ENCODE data around the gene OSBPL10. TPM values are rescaled to one million over a fixed set of nuclear protein-coding genes. Genes with fewer than 3 reads are reported as not detected.

Gene OSBPL10
- total and polyA plus RNA-seq, 2 experiments from 2014 or later = 2.4 to 8.1 TPM

DNA sequence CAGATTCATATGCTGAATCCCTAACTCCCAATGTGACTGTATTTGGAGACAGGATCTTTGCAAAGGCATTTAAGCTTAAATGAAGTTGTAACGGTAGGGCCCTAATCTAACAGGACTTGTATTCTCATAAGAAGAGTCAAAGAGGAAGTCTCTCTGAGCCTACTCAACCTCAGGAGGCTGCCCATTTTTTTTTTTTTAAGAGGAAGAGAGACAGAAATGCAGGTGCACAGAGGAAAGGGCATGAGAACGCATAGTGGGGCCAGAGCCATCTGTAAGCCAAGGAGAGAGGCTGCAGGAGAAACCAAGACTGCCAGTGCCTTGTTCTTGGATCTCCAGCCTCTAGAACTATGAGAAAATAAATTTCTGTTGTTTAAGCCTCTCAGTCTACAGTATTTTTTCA is 28.9 kb upstream of the OSBPL10 start:
- TF ChIP-seq EZH2 (IDR thresholded peaks at IDR 0.05; ENCODE audit: insufficient read depth, poor library complexity, severe bottlenecking) = no peak
- TF ChIP-seq EZH2phosphoT487 (IDR thresholded peaks at IDR 0.05; ENCODE audit: insufficient read depth, low read depth) = no peak
- no peak overlapping the region for H3K4me3 ChIP-seq
- no peak overlapping the region for H3K9ac ChIP-seq
- no peaks in the 10 kb centered on the region for H3K9me3 ChIP-seq (ENCODE audit: low read depth)
- H3K4me1 ChIP-seq (ENCODE audit: insufficient read depth) = no peaks in the 10 kb centered on the region
- DNase-seq = no peak
- H4K20me1 ChIP-seq (ENCODE audit: insufficient read depth) = no peaks in the 10 kb centered on the region
- 47 to 49% methylated on average over 2 of the region's 2 CpGs for WGBS, 2 experiments (ENCODE audit: low coverage in 1 of 2, low lambda C conversion rate in 2 of 2, missing lambda C conversion rate in 2 of 2)
- H3K4me2 ChIP-seq (ENCODE audit: unreplicated experiment) = no peak overlapping the region
- no peaks in the 10 kb centered on the region for H3K9me2 ChIP-seq (ENCODE audit: insufficient read depth)
- no peak overlapping the region for H3K27ac ChIP-seq
- H3K27me3 ChIP-seq (replicated peaks; ENCODE audit: insufficient read depth) = peaks cover 13% of the 10 kb centered on the region
- H3K36me3 ChIP-seq (ENCODE audit: low read depth) = no peaks in the 10 kb centered on the region
- no peaks in the 10 kb centered on the region for H3F3A ChIP-seq (ENCODE audit: insufficient read depth)
- in situ Hi-C loops (cut with MboI) = no loop called here
- no peak overlapping the region for H2AFZ ChIP-seq
- no peaks in the 10 kb centered on the region for H3K79me2 ChIP-seq (ENCODE audit: insufficient read depth)

DNA sequence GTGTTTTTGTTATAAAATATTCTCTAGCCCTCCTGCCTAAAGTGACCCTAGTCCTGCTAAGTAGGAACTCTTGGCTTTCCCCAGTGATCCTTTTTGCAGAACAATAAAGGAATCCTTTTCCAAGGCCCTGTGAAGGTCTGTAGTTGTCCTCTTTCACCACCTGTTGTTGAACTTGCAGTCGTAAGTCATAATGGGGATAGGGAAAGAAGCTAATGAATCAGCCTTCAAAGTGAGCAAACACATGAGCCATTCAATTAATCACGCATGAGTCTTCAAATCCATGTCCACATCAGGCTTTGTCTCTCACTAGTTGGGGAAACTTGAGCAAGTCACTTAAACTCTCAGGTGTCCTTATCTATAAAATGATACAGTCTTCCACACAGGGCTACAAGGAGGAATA is 28.0 kb upstream of the OSBPL10 start:
- TF ChIP-seq EZH2phosphoT487 (IDR thresholded peaks at IDR 0.05; ENCODE audit: insufficient read depth, low read depth) (no peak), EZH2 (IDR thresholded peaks at IDR 0.05; ENCODE audit: insufficient read depth, poor library complexity, severe bottlenecking) (no peak)
- Histone ChIP-seq H3K4me1 (ENCODE audit: insufficient read depth) (no peaks in the 10 kb centered on the region), H3K4me2 (ENCODE audit: unreplicated experiment) (no peak overlapping the region), H3K9ac (no peak overlapping the region), H3K36me3 (ENCODE audit: low read depth) (no peaks in the 10 kb centered on the region), H3K27me3 (replicated peaks; ENCODE audit: insufficient read depth) (peaks cover 20% of the 10 kb centered on the region), H3K4me3 (no peak overlapping the region), H3F3A (ENCODE audit: insufficient read depth) (no peaks in the 10 kb centered on the region), H4K20me1 (ENCODE audit: insufficient read depth) (no peaks in the 10 kb centered on the region), H3K9me2 (ENCODE audit: insufficient read depth) (no peaks in the 10 kb centered on the region), H3K9me3 (ENCODE audit: low read depth) (no peaks in the 10 kb centered on the region), H2AFZ (no peak overlapping the region), H3K27ac (no peak overlapping the region), H3K79me2 (ENCODE audit: insufficient read depth) (no peaks in the 10 kb centered on the region)
- DNase-seq = peak; percentile 33
- WGBS, 2 experiments (ENCODE audit: low coverage in 1 of 2, low lambda C conversion rate in 2 of 2, missing lambda C conversion rate in 2 of 2) = 19 to 21% methylated on average over 2 of the region's 2 CpGs
- in situ Hi-C loops (cut with MboI) = no loop called here

DNA sequence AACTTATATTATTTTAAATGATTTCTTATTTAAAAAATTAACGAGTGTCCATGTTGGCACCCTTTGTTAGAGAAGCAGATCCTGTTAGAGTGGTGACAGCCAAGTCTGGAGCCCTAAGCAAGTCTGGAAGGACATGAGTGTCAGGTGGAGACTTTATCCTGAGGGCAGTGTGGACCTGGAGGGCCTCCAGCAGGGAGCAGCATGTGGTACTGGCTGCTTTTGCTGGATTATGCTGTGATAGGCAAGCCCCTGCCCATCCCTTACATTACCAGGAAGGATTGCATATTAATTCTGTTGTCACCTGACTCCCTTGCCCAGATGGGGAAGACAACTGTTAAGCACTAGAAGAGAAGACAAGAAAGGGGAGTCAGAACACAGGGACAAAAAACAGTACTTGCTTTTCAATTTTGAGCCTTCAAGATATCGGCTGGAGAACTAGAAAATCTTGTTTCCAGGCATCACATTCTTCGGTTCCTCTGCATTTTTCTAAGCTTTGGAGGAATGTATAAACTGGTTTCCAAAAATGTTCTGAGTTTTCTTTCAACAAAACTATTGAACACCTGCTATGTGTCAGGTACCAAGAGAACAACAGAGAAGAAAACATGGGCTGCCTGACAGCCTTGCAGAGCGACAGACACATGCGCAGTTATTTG is 23.2 kb upstream of the OSBPL10 start:
- Histone ChIP-seq H3K27me3 (replicated peaks; ENCODE audit: insufficient read depth) (peaks cover 24% of the 10 kb centered on the region; the same call in 1 of the 2 replicates), H3K27ac (no peak overlapping the region), H3K9ac (no peak overlapping the region), H3K36me3 (ENCODE audit: low read depth) (no peaks in the 10 kb centered on the region), H3K79me2 (ENCODE audit: insufficient read depth) (no peaks in the 10 kb centered on the region), H3K4me2 (ENCODE audit: unreplicated experiment) (no peak overlapping the region), H3F3A (ENCODE audit: insufficient read depth) (peaks cover 8% of the 10 kb centered on the region; the same call in 1 of the 2 replicates), H3K9me3 (ENCODE audit: low read depth) (no peaks in the 10 kb centered on the region), H3K9me2 (ENCODE audit: insufficient read depth) (no peaks in the 10 kb centered on the region), H3K4me1 (ENCODE audit: insufficient read depth) (peaks cover 14% of the 10 kb centered on the region), H4K20me1 (ENCODE audit: insufficient read depth) (no peaks in the 10 kb centered on the region), H2AFZ (no peak overlapping the region), H3K4me3 (no peak overlapping the region)
- DNase-seq = no peak
- no peak for TF ChIP-seq EZH2phosphoT487 (IDR thresholded peaks at IDR 0.05; ENCODE audit: insufficient read depth, low read depth)
- TF ChIP-seq EZH2 (IDR thresholded peaks at IDR 0.05; ENCODE audit: insufficient read depth, poor library complexity, severe bottlenecking) = no peak
- WGBS, 2 experiments (ENCODE audit: low coverage in 1 of 2, low lambda C conversion rate in 2 of 2, missing lambda C conversion rate in 2 of 2) = 60 to 61% methylated on average over 5 of the region's 5 CpGs
- in situ Hi-C loops (cut with MboI) = no loop called here

DNA sequence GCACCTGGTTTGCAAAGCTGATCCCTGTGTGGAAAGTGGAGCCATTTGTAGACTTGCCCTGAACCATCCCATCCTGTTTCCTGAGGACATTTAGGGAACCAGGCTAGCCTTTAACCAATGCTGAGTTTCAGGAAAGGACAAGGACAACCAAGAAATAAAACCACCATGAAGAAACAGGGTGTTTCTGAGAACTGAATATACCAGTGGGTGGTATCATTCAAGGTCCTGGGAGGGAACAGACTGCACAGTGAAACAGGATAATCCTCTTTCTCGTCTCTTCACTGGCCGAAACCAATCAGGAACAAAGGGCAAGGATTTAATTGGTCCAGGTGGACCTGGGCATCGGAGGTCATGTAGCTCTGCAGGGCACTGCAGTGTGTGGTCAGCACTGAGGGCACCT is 22.3 kb upstream of the OSBPL10 start:
- 64 to 75% methylated on average over 3 of the region's 3 CpGs for WGBS, 2 experiments (ENCODE audit: low coverage in 1 of 2, low lambda C conversion rate in 2 of 2, missing lambda C conversion rate in 2 of 2)
- H3K27ac ChIP-seq = no peak overlapping the region
- DNase-seq = no peak
- H3K27me3 ChIP-seq (replicated peaks; ENCODE audit: insufficient read depth) = peaks cover 24% of the 10 kb centered on the region; the same call in 1 of the 2 replicates
- no peaks in the 10 kb centered on the region for H4K20me1 ChIP-seq (ENCODE audit: insufficient read depth)
- peaks cover 8% of the 10 kb centered on the region; the same call in 1 of the 2 replicates for H3F3A ChIP-seq (ENCODE audit: insufficient read depth)
- H3K36me3 ChIP-seq (ENCODE audit: low read depth) = no peaks in the 10 kb centered on the region
- no peaks in the 10 kb centered on the region for H3K79me2 ChIP-seq (ENCODE audit: insufficient read depth)
- in situ Hi-C loops (cut with MboI) = no loop called here
- no peak overlapping the region for H3K9ac ChIP-seq
- H3K4me3 ChIP-seq = no peak overlapping the region
- H3K4me2 ChIP-seq (ENCODE audit: unreplicated experiment) = no peak overlapping the region
- H3K9me3 ChIP-seq (ENCODE audit: low read depth) = no peaks in the 10 kb centered on the region
- H2AFZ ChIP-seq = no peak overlapping the region
- no peak for TF ChIP-seq EZH2 (IDR thresholded peaks at IDR 0.05; ENCODE audit: insufficient read depth, poor library complexity, severe bottlenecking)
- no peak for TF ChIP-seq EZH2phosphoT487 (IDR thresholded peaks at IDR 0.05; ENCODE audit: insufficient read depth, low read depth)
- peaks cover 14% of the 10 kb centered on the region for H3K4me1 ChIP-seq (ENCODE audit: insufficient read depth)
- H3K9me2 ChIP-seq (ENCODE audit: insufficient read depth) = no peaks in the 10 kb centered on the region

Data from GM23248 (cell line).